Stomach (tissue), 9 donors: Measurements from ENCODE around the gene HECW1. TPM values are rescaled to one million over a fixed set of nuclear protein-coding genes. Genes with fewer than 3 reads are reported as not detected.

Experiments used
- DNase-seq, 2 donors: peaks; one replicate each; pipeline versions ENCODE4 v3.0.0 to v3.0.0-alpha.2; 2013 to 2019
- H3K27ac ChIP-seq, 5 donors: fragments of 200-600 bp in 4 of 5; sonication (generic) in 4 of 5; one replicate each; pipeline ENCODE4 v1.5.1; 2013 to 2019; ENCODE audit warnings: mild to moderate bottlenecking in 1 of 5, moderate library complexity in 1 of 5
- H3K27me3 ChIP-seq, 3 donors: fragments of 200-600 bp; sonication (generic); one replicate each; pipeline ENCODE4 v1.5.1; 2017 to 2019; ENCODE audit warnings: mixed run types in 1 of 3
- H3K36me3 ChIP-seq, 4 donors: fragments of 200-600 bp; sonication (generic); 1 replicate in 3 of 4; 2 replicates in 1 of 4; pipeline ENCODE4 v1.5.1; 2016 to 2019
- H3K4me1 ChIP-seq, 4 donors: fragments of 200-600 bp; sonication (generic); one replicate each; pipeline ENCODE4 v1.5.1; 2016 to 2019
- H3K4me3 ChIP-seq, 4 donors: fragments of 200-600 bp; sonication (generic) in 3 of 4; one replicate each; pipeline ENCODE4 v1.5.1; 2016 to 2019; ENCODE audit warnings: mild to moderate bottlenecking in 1 of 4
- H3K9me3 ChIP-seq, 4 donors: fragments of 200-600 bp; sonication (generic); one replicate each; pipeline ENCODE4 v1.5.1; 2016 to 2019
- EP300 ChIP-seq: sonication (generic); formaldehyde crosslinking; IDR thresholded peaks from one replicate; pipeline ENCODE4 v1.6.1; 2017; ENCODE audit warnings: antibody characterized with exemption
- POLR2A ChIP-seq, 4 donors: fragments of 450-650 bp; IDR thresholded peaks; one replicate each; pipeline ENCODE4 v1.6.1; 2016; ENCODE audit warnings: antibody characterized with exemption in 4 of 4, control low read depth in 2 of 4, mild to moderate bottlenecking in 1 of 4, moderate library complexity in 1 of 4
- POLR2AphosphoS5 ChIP-seq, 3 donors: sonication (generic); formaldehyde crosslinking; IDR thresholded peaks; one replicate each; pipeline ENCODE4 v1.6.1; 2016; ENCODE audit warnings: antibody characterized with exemption in 3 of 3
- WGBS, 5 donors: extraction: QIAGEN DNeasy Blood & Tissue Kit in 3 of 5; methylation state at CpG; one replicate each; pipeline versions ENCODE4 v1.1.5 to v1.1.7; 2013 to 2018; 5-methylcytosine and 5-hydroxymethylcytosine counted together
- intact Hi-C: fragments of 100-400 bp; cut with DNase I; formaldehyde crosslinking; loops from one replicate; pipeline ENCODE4 v1.15.1; 2023; ENCODE audit warnings: low total_unique reads
- polyA plus RNA-seq, 3 donors: library from polyadenylated mRNA; stranded (reverse); fragments of 200-250 nt; gene quantifications; one replicate each; pipeline ENCODE4 v1.2.3, GENCODE V29; 2013
- total RNA-seq, 5 donors: library from RNA; depleted of rRNA; stranded (reverse); fragments of >200 nt; gene quantifications; one replicate each; pipeline versions ENCODE4 v1.1.0 to v1.2.3, GENCODE V29; 2014 to 2016
- TF ChIP-seq, protein P1 (sequence below), 7 experiments: fragments of 450-650 bp in 4 of 7; fragments of 200-600 bp in 3 of 7; sonication (generic) in 3 of 7; IDR thresholded peaks; one replicate each; pipeline ENCODE4 v1.5.1; 2016 to 2019; ENCODE audit warnings: antibody characterized with exemption in 7 of 7, control low read depth in 2 of 7, mild to moderate bottlenecking in 1 of 7
- donor health status: healthy with polysubstance abuse.
- donor health status: Bipolar disorder and iron deficiency.
- donor health status: healthy.

HECW1 gene
- total and polyA plus RNA-seq, 8 donors = 0.29 to 11.1 (median 1.4) TPM; not detected in 1

DNA sequence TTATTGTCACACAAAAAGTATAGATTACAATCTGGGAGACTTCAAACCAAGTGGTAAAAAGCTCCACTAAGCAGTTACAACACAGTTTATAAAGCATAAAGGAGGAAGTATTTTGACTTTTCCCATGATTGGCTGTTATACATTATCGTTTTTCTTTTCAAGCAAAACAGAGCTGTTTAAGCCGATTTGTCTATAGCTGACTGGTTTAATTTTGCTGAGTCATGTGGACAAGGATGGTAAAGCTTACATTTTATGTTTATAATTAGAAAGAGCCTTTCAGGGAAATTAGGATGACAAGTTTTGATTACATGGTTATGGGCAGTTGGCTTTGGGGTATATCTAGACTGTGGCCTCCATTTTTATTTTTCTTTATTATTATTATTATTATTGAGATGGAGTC is 318.0 kb downstream of the HECW1 start:
- DNase-seq = no peak
- intact Hi-C loops = no loop called here
- Histone ChIP-seq H3K9me3 (no peaks in the 10 kb centered on the region), H3K4me1 (no peaks in the 10 kb centered on the region), H3K27ac (no peak overlapping the region), H3K4me3 (no peak overlapping the region), H3K36me3 (no peaks in the 10 kb centered on the region), H3K27me3 (no peaks in the 10 kb centered on the region)
- WGBS, 5 donors = 49 to 71% (median 58%) methylated on average over 2 of the region's 2 CpGs
- TF ChIP-seq POLR2AphosphoS5 (IDR thresholded peaks at IDR 0.05) = no peak
- TF ChIP-seq, protein P1, sequence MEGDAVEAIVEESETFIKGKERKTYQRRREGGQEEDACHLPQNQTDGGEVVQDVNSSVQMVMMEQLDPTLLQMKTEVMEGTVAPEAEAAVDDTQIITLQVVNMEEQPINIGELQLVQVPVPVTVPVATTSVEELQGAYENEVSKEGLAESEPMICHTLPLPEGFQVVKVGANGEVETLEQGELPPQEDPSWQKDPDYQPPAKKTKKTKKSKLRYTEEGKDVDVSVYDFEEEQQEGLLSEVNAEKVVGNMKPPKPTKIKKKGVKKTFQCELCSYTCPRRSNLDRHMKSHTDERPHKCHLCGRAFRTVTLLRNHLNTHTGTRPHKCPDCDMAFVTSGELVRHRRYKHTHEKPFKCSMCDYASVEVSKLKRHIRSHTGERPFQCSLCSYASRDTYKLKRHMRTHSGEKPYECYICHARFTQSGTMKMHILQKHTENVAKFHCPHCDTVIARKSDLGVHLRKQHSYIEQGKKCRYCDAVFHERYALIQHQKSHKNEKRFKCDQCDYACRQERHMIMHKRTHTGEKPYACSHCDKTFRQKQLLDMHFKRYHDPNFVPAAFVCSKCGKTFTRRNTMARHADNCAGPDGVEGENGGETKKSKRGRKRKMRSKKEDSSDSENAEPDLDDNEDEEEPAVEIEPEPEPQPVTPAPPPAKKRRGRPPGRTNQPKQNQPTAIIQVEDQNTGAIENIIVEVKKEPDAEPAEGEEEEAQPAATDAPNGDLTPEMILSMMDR (IDR thresholded peaks at IDR 0.05) = no peak
- no peak for TF ChIP-seq EP300
- TF ChIP-seq POLR2A (IDR thresholded peaks at IDR 0.05) = no peak

DNA sequence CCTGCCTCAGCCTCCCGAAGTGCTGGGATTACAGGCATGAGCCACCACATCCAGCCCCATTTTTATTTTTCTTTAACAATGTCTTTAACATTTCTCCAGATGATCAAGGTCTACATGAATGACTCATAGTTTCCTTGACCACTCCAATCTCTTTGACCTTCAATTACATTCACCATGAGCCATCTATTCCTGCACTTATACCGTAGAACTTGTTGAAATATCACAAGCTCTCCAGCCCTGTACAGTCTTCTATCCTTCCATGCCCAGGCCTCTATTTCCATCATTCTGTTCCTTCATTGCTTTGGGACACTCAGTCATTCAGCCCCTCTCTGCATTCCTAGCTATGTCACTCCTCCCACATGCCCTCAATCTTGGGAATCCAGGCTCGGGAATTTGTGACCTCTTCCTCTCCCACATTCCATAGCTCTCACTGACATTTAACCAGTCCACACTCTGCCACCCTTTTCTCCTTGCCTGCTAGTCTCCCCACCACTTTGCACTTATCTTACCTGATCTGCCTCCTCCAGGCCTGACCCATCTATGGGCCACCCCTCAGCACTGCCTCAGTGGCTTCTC is 318.7 kb downstream of the HECW1 start:
- no peaks in the 10 kb centered on the region for H3K36me3 ChIP-seq
- H3K9me3 ChIP-seq = no peaks in the 10 kb centered on the region
- no peak overlapping the region for H3K4me3 ChIP-seq
- H3K27ac ChIP-seq = no peak overlapping the region
- no peaks in the 10 kb centered on the region for H3K4me1 ChIP-seq
- H3K27me3 ChIP-seq = no peaks in the 10 kb centered on the region
- intact Hi-C loops = no loop called here
- no peak for TF ChIP-seq POLR2AphosphoS5 (IDR thresholded peaks at IDR 0.05)
- TF ChIP-seq, protein P1 (IDR thresholded peaks at IDR 0.05) = no peak
- 60 to 78% (median 75%) methylated on average over 3 of the region's 3 CpGs for WGBS, 5 donors
- no peak for DNase-seq

DNA sequence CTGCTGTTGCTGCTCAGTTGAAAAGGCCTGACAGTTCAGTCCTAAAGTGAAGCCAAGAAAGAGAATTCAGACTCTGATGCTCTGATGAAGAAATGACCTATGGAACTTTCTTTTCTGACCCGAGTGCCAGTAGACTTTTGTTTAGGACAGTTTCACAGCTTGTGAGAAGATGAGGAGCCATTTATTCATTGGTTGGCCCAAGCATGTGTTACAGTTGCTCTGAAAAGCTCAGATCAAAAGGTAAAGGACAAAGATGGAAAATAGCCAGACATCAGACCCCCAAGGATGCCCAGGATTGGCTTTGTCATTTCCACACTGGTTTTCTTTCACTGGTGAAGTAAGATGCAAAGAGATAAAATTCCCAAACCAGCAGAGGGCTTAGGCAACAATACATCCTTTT is 321.2 kb downstream of the HECW1 start:
- no peaks in the 10 kb centered on the region for H3K27me3 ChIP-seq
- no peaks in the 10 kb centered on the region for H3K9me3 ChIP-seq
- 69 to 94% (median 76%) methylated on average over 1 of the region's 1 CpG for whole genome bisulfite sequencing, 5 donors
- H3K4me1 ChIP-seq = no peaks in the 10 kb centered on the region
- no peak for DNase-seq
- no peak overlapping the region for H3K4me3 ChIP-seq
- intact Hi-C loops = no loop called here
- TF ChIP-seq POLR2A (IDR thresholded peaks at IDR 0.05) (no peak), EP300 (no peak)
- TF ChIP-seq, protein P1 (IDR thresholded peaks at IDR 0.05) = no peak
- H3K36me3 ChIP-seq = no peaks in the 10 kb centered on the region
- no peak overlapping the region for H3K27ac ChIP-seq

DNA sequence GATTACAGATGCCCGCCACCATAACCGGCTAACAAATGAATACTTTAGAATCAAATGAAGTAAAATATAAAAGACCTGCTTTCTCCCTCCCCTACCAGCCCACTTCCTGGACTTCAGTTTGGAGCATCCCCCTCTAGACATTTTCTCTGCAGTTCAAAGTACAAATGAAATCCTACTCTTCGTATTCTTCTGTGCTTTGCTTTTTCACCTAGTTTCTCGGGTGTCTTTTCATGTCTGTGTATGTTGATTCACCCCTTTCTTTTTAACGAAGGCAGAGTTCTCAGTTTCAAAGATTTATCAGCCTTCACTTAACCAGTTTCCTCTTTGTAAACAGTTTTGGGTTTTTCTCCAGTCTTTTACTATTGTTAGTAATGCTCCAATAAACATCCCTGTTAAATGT is 324.6 kb downstream of the HECW1 start:
- intact Hi-C loops = no loop called here
- no peak overlapping the region for H3K4me3 ChIP-seq
- no peak overlapping the region for H3K27ac ChIP-seq
- WGBS, 5 donors = 50 to 59% (median 51%) methylated on average over 5 of the region's 5 CpGs
- H3K36me3 ChIP-seq = no peaks in the 10 kb centered on the region
- no peaks in the 10 kb centered on the region for H3K4me1 ChIP-seq
- H3K9me3 ChIP-seq = no peaks in the 10 kb centered on the region
- DNase-seq = no peak
- H3K27me3 ChIP-seq = no peaks in the 10 kb centered on the region
- TF ChIP-seq POLR2AphosphoS5 (IDR thresholded peaks at IDR 0.05) (no peak), POLR2A (IDR thresholded peaks at IDR 0.05) (no peak), EP300 (no peak)
- TF ChIP-seq, protein P1 (IDR thresholded peaks at IDR 0.05) = no peak
